Activated naive CD8-positive, alpha-beta T cell (primary cell): ENCODE results near the gene RBKS.
"Not testable (repeated sequence)": the region's sequence is repeated elsewhere in the genome, so short reads cannot be mapped to it uniquely, and the experiment has no call there.

Experiments
- H3K27ac Mint-ChIP-seq: one replicate; pipeline ENCODE4 v1.8.0; 2021; ENCODE audit warnings: mixed read lengths
- H3K27me3 Mint-ChIP-seq: one replicate; pipeline ENCODE4 v1.8.0; 2021; ENCODE audit warnings: mixed read lengths
- H3K36me3 Mint-ChIP-seq: one replicate; pipeline ENCODE4 v1.8.0; 2021; ENCODE audit warnings: mixed read lengths
- H3K4me1 Mint-ChIP-seq: one replicate; pipeline ENCODE4 v1.8.0; 2021; ENCODE audit warnings: low read depth, mixed read lengths
- H3K4me3 Mint-ChIP-seq: one replicate; pipeline ENCODE4 v1.8.0; 2021; ENCODE audit warnings: mild to moderate bottlenecking, mixed read lengths
- H3K9me3 Mint-ChIP-seq: one replicate; pipeline ENCODE4 v1.8.0; 2021; ENCODE audit warnings: low read depth, mixed read lengths

RBKS gene

DNA sequence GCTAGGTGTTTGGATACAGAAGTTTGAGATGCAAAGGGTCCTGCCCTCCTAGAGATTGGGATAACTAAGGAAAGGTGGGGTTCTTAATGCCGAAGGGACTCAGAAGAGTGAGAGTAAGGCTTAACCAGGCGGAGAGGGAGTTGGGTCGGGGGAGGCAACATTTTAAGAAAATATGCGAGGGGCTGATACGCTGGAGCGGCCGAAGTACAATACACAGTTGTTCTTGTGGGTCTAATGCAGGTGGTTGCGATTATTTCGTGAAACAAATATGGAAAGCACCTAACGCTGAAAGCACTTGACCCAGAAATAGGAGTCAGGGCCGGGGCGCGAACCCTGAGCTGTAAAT lies 119.0 kb downstream of the RBKS start:
- peaks cover 5% of the 10 kb centered on the region for H3K36me3 Mint-ChIP-seq
- H3K27ac Mint-ChIP-seq, result peak overlapping the region; percentile 97
- H3K27me3 Mint-ChIP-seq, result no peaks in the 10 kb centered on the region
- peak overlapping the region; percentile 98 for H3K4me3 Mint-ChIP-seq
- H3K4me1 Mint-ChIP-seq, result peaks cover 40% of the 10 kb centered on the region
- H3K9me3 Mint-ChIP-seq, result no peaks in the 10 kb centered on the region

- H3K4me1 Mint-ChIP-seq, result peaks cover 16% of the 10 kb centered on the region
- peak overlapping the region; percentile 81 for H3K27ac Mint-ChIP-seq
- H3K36me3 Mint-ChIP-seq, result no peaks in the 10 kb centered on the region
- peak overlapping the region; percentile 69 for H3K4me3 Mint-ChIP-seq
- H3K9me3 Mint-ChIP-seq, result no peaks in the 10 kb centered on the region
- no peaks in the 10 kb centered on the region for H3K27me3 Mint-ChIP-seq
These were observed 123.9 kb downstream of the RBKS start for GRCh38 chr2:27766287-27766661.

- peaks cover 13% of the 10 kb centered on the region for H3K4me1 Mint-ChIP-seq
- H3K4me3 Mint-ChIP-seq, result peak overlapping the region; percentile 69
- H3K27me3 Mint-ChIP-seq, result no peaks in the 10 kb centered on the region
- no peaks in the 10 kb centered on the region for H3K9me3 Mint-ChIP-seq
- peak overlapping the region; percentile 81 for H3K27ac Mint-ChIP-seq
- no peaks in the 10 kb centered on the region for H3K36me3 Mint-ChIP-seq
These were observed 124.4 kb downstream of the RBKS start for GRCh38 chr2:27765621-27766286.

GRCh38 chr2:27764526-27764925 lies 125.7 kb downstream of the RBKS start:
- H3K27ac Mint-ChIP-seq, H3K36me3 Mint-ChIP-seq, H3K27me3 Mint-ChIP-seq, H3K4me3 Mint-ChIP-seq, H3K9me3 Mint-ChIP-seq: not testable (repeated sequence)
- H3K4me1 Mint-ChIP-seq, result peaks cover 11% of the 10 kb centered on the region

- Mint-ChIP-seq H3K4me1 (peaks cover 11% of the 10 kb centered on the region), H3K27ac (no peak overlapping the region), H3K36me3 (no peaks in the 10 kb centered on the region), H3K4me3 (no peak overlapping the region), H3K9me3 (no peaks in the 10 kb centered on the region), H3K27me3 (no peaks in the 10 kb centered on the region)
These were observed 126.3 kb downstream of the RBKS start for GRCh38 chr2:27763907-27764267.

DNA sequence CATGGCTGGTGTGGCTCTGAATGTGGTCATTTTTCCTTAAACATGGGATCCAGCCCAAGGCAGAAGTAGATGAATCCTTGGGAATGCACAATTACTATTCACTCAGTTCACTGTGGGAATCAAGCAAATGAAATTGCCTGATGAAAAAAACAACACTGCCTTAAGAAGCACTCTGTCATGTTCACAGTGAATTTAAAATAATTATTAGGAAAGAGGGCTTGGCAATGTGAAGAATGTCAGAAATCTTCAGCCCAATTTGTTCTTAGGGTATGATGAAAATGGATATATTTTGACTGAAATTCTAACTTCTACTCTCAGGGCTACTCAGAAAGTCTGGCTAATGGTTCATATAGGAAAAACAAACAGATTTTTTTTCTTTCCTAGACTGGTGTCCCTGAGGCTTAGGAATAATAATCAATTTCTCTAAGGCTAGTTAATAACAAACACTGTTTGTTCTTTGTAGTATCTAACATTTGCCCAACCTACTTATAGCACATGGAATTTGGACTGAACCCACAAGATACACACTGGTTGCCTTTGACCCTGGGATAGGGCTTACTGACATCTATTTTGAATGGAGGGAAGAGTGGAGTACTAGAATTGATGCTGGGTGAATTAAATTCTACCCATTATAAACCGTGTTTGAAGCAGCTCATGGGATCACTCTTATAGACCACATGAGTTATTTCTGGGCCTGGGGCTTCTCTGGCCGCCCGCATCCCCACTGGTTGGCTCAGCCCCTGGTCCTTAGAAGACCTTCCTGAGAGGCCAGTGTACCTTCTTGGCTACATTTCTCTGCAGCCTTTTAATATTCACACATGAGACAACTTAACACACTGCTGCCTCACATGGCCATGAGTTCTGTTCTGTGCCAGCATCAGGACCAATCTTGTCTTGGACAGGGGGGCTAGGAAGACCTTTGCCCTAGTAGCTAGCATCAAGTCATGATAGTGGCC lies 127.0 kb downstream of the RBKS start:
- Mint-ChIP-seq H3K36me3 (no peaks in the 10 kb centered on the region), H3K4me3 (no peak overlapping the region), H3K9me3 (no peaks in the 10 kb centered on the region), H3K27me3 (no peaks in the 10 kb centered on the region), H3K27ac (no peak overlapping the region), H3K4me1 (peaks cover 11% of the 10 kb centered on the region)

GRCh38 chr2:27756544-27757498 lies 133.4 kb downstream of the RBKS start:
- H3K36me3 Mint-ChIP-seq, result no peaks in the 10 kb centered on the region
- H3K27ac Mint-ChIP-seq, result no peak overlapping the region
- H3K27me3 Mint-ChIP-seq, result peaks cover 5% of the 10 kb centered on the region
- no peaks in the 10 kb centered on the region for H3K4me1 Mint-ChIP-seq
- no peak overlapping the region for H3K4me3 Mint-ChIP-seq
- H3K9me3 Mint-ChIP-seq, result no peaks in the 10 kb centered on the region

- H3K27me3 Mint-ChIP-seq, result peaks cover 5% of the 10 kb centered on the region
- H3K36me3 Mint-ChIP-seq, result no peaks in the 10 kb centered on the region
- no peak overlapping the region for H3K27ac Mint-ChIP-seq
- no peaks in the 10 kb centered on the region for H3K4me1 Mint-ChIP-seq
- H3K9me3 Mint-ChIP-seq, result no peaks in the 10 kb centered on the region
- no peak overlapping the region for H3K4me3 Mint-ChIP-seq
These were observed 134.1 kb downstream of the RBKS start for GRCh38 chr2:27756091-27756490.

DNA sequence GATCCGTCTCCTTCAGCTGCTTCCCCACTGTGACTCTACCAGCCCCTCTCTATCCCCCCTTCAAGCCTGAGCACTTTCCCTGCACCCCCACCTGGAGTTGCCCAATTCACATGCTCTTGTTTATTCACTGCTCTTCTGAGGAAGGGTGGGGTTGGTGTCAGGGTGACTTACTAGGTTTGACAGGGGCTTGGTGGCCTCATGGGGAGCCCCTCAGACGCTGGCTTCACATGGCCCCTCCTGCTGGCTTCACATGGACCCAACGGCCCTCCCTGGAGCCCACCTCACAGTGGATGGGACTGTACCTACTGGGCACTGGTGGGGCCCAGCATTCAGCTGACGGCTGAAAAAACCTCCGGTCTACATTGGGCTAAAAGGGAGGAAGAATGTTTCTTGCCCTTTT lies 135.4 kb downstream of the RBKS start:
- Mint-ChIP-seq H3K36me3 (no peaks in the 10 kb centered on the region), H3K27ac (no peak overlapping the region), H3K4me1 (no peaks in the 10 kb centered on the region), H3K4me3 (no peak overlapping the region), H3K27me3 (peaks cover 5% of the 10 kb centered on the region), H3K9me3 (peaks cover under 1% of the 10 kb centered on the region)

- H3K27me3 Mint-ChIP-seq, result peaks cover 5% of the 10 kb centered on the region
- H3K4me3 Mint-ChIP-seq, result no peak overlapping the region
- H3K27ac Mint-ChIP-seq, result no peak overlapping the region
- H3K9me3 Mint-ChIP-seq, result peaks cover 6% of the 10 kb centered on the region
- H3K4me1 Mint-ChIP-seq, result no peaks in the 10 kb centered on the region
- no peaks in the 10 kb centered on the region for H3K36me3 Mint-ChIP-seq
These were observed 136.0 kb downstream of the RBKS start for GRCh38 chr2:27754138-27754588.

DNA sequence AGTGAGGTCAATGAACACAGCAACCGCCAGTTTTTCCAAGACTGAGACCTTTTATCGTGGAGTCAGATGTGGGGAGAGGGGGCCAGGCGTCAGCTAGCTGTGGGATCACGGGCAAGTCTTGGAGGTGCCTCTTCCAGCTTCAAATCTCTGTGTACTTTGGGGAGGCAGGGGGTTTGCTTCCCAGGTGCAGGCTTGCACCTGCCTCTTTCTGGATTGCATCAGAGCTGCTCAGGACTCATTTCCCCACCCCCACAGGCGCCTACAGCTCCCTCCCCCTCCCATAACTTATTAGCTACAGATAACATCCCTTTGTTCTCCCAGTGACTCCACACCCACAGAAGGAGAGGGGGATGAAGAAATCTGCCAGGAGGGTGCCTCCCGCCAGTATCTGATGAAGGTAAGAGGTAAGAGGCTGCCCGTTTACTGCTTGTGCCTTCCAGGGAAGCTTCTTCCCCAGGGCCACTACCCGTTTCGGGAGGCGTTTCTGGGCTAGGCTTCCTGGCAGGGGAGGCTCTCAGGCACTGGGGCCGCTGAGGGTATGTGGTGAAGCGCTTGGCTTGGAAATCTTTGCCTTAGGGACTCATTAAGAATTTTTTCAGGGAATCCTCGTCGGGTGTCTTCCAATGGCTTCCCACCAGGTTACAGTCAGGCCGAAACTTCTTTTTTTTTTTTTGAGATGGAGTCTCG lies 137.5 kb downstream of the RBKS start:
- H3K36me3 Mint-ChIP-seq, result no peaks in the 10 kb centered on the region
- H3K27ac Mint-ChIP-seq, result no peak overlapping the region
- H3K9me3 Mint-ChIP-seq, result peaks cover 13% of the 10 kb centered on the region
- no peak overlapping the region for H3K4me3 Mint-ChIP-seq
- H3K4me1 Mint-ChIP-seq, result no peaks in the 10 kb centered on the region
- H3K27me3 Mint-ChIP-seq, result peaks cover 5% of the 10 kb centered on the region

DNA sequence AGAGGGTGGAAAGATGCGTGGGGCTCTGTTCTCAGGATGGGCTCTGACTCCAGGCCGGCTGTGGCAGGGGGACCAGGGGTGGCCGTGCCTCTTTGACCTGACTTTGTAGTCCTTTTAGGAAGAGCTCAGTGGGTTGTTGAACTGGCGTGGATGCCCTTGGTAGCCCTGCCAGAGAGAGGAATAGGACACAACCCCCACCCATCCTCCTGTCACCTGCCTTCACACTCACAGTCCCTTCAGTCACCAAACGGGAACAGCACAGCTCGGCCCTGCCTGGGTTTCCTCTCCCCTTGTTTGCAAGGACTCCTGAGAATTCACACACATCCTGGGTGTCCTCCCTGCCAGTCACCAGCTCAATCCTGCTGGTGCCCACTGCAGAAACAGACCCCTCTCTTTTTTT lies 138.8 kb downstream of the RBKS start:
- Mint-ChIP-seq H3K27ac (no peak overlapping the region), H3K9me3 (peaks cover 13% of the 10 kb centered on the region), H3K36me3 (no peaks in the 10 kb centered on the region), H3K27me3 (peaks cover 5% of the 10 kb centered on the region), H3K4me1 (no peaks in the 10 kb centered on the region), H3K4me3 (no peak overlapping the region)

GRCh38 chr2:27748803-27749554 lies 141.2 kb downstream of the RBKS start:
- H3K36me3 Mint-ChIP-seq, H3K4me1 Mint-ChIP-seq, H3K27ac Mint-ChIP-seq, H3K4me3 Mint-ChIP-seq, H3K27me3 Mint-ChIP-seq: not testable (repeated sequence)
- peaks cover 13% of the 10 kb centered on the region for H3K9me3 Mint-ChIP-seq

DNA sequence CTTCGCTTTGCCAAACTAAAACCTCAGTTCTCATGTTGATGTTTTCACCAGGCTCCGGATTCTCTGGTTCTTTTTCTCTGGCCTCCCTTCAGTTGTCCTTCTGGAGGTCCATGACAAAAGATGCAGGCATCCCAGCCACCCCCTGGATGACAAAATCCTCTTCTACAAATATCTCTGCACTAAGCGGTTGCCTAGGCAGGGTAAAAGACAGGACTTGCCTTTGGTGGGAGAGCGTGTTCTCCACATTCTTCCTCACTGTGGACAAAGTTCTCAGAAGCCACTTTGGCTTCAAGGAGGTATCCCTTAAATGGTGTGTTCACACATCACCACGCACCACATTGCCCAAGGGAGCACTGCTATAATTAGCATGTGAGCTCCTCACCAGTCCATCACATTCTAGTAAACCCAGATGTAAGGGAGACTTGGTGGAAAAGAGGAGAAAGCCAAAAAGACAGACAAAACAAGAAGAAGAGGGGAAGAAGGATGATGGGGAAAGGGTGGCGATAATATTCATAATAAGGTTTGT lies 142.3 kb downstream of the RBKS start:
- H3K27me3 Mint-ChIP-seq, result peaks cover 4% of the 10 kb centered on the region
- H3K36me3 Mint-ChIP-seq, result no peaks in the 10 kb centered on the region
- peaks cover 13% of the 10 kb centered on the region for H3K9me3 Mint-ChIP-seq
- H3K4me3 Mint-ChIP-seq, result no peak overlapping the region
- no peaks in the 10 kb centered on the region for H3K4me1 Mint-ChIP-seq
- no peak overlapping the region for H3K27ac Mint-ChIP-seq
